Stimulated activated CD4-positive, alpha-beta T cell treated with anti-CD3 and anti-CD28 coated beads, Interleukin-1b, Interleukin-23, amount 100 ng/mL, for 1 hour (primary cell): ENCODE measurements around the gene RTL10.
"Not testable (repeated sequence)": the region's sequence is repeated elsewhere in the genome, so short reads cannot be mapped to it uniquely, and the experiment has no call there.

ENCODE experiments used
- DNase-seq, 2 donors: peaks; one replicate each; pipeline ENCODE4 v3.0.0-alpha.2; 2020; ENCODE audit warnings: low read depth in 2 of 2

Gene RTL10

DNA sequence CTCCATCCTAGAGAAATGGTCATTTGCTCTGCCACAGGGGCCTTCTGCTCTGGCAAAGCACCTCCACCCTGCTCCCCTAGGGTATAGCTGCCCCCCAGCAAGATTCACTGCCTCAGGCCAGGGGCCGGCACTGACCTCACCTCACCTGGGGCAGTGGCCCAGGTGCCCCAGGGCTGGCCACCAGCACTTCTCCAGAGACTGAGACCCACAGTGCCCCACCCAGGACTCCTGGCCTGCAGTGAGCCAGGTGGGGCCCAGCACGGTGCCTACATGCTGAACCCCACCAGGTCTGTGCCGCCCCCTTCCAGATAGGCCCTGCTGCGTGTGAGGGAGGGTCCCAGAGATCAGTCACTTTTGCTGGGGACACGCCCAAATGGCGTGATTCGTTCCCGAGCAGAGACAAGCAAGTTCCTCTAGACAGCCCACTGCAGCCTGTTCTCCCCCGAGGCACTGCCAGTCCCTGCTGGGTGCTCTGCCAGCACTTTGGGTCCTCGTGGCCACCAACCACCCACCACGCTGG lies 10.8 kb downstream of the RTL10 start:
- no peak for DNase-seq

- no peak for DNase-seq
Measured at GRCh38 chr22:19843107-19843856, 11.4 kb downstream of the RTL10 start.

- DNase-seq = no peak
Measured at GRCh38 chr22:19842393-19843106, 12.1 kb downstream of the RTL10 start.

- no peak for DNase-seq
Measured at GRCh38 chr22:19841641-19842392, 12.9 kb downstream of the RTL10 start.

GRCh38 chr22:19840955-19841640 lies 13.6 kb downstream of the RTL10 start:
- no peak for DNase-seq

- DNase-seq = no peak
Measured at GRCh38 chr22:19840059-19840458, 14.6 kb downstream of the RTL10 start.

- no peak for DNase-seq
Measured at GRCh38 chr22:19837915-19838314, 16.8 kb downstream of the RTL10 start.

GRCh38 chr22:19836512-19836911 lies 18.2 kb downstream of the RTL10 start:
- DNase-seq = no peak

DNA sequence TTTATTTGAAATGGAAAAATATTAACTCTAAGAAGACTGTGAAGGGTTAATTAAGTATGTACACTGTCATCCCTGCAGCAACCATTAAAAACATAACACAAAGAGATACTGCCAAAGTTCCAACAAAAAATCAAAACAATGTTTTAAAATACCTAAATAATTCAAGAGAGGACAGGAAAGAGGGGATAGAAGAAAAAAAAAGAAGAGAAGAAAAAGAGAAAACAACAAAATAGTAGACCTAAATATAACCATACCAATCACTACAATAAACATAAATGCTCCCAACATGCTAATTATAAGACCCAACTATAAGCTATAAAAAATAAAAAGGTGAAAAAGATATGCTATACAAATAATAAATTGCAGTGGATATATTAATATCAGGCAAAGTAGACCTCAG lies 20.1 kb downstream of the RTL10 start:
- DNase-seq = no peak

GRCh38 chr22:19833327-19833726 lies 21.3 kb downstream of the RTL10 start:
- not testable (repeated sequence) for DNase-seq

DNA sequence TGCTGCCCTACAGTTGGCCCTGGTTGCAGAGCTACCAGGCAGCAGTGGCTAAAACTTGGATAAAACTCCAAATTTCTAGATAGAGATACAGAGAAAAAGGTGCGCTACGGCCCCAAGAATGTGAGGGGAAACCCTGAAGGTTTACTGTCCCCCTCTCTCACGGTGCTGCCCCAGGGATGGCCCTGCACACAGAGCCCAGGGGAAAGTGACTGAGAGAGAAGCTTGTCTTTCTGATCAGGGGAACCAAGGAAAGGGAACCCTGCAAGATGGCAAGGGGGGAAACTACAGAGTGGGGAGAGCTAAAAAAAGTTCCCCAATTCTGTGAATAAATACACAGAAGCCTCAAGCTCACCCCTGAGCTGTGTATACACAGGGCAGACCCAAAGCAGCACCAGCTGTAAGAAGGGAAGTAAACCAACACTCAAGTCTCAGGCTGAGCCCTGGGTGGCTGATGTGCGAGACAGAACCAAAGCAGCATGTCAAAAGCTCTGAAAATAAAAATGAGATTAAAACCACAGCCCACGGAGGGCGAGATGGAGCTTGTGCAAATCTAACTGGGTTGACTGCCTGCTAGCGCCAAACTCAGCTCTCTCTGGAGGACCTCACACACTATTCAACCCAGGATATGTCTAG lies 22.1 kb downstream of the RTL10 start:
- DNase-seq = no peak

DNA sequence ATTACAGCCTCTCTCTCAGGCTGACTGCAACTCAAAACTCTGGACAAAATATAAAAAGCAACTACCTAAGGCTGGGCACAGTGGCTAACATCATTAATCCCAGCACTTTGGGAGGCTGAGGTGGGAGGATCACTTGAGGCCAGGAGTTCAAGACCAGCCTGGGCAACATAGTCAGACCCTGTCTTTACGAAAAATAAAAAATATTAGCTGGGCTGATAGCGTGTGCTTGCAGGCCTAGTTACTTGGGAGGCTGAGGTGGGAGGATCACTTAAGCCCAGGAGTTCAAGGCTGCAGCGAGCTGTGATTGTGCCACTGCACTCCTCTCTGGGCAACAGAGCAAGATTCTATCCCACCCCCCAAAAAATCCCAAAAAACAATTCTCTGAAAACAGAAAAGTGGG lies 22.7 kb downstream of the RTL10 start:
- not testable (repeated sequence) for DNase-seq

DNA sequence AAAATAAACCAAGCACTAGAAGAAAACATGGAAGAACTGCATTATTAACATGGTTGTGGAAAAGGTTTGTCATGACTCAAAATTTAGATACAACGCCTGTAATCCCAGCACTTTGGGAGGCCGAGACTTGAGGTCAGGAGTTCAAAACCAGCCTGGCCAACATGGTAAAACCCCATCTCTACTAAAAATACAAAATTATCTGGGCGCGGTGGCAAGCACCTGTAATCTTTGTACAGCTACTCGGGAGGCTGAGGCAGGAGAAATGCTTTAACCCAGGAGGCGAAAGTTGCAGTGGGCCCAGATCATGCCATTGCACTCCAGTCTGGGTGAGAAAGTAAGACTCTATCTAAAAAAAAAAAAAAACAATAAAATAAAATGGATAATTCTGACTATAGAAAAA lies 23.7 kb downstream of the RTL10 start:
- no peak for DNase-seq

DNA sequence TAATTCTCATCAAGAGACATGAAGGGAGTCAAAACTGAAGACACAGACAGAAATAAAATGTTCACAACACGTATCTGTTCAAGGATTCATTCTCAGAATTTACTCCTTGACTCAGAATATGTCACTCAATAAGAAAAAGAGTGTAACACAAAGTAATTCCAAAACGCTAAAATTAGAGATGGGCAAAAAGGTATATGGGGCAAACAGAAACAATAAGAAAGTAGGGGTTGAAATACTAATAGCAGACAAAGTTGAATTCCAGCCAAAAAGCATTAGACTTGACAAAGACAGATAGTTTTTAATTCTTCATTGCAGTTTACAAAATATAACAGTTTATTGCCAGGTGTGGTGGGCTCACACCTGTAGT lies 26.7 kb downstream of the RTL10 start:
- no peak for DNase-seq

- DNase-seq = no peak
Measured at GRCh38 chr22:19827341-19828034, 27.2 kb downstream of the RTL10 start.

GRCh38 chr22:19826619-19826950 lies 28.1 kb downstream of the RTL10 start:
- DNase-seq = no peak

DNA sequence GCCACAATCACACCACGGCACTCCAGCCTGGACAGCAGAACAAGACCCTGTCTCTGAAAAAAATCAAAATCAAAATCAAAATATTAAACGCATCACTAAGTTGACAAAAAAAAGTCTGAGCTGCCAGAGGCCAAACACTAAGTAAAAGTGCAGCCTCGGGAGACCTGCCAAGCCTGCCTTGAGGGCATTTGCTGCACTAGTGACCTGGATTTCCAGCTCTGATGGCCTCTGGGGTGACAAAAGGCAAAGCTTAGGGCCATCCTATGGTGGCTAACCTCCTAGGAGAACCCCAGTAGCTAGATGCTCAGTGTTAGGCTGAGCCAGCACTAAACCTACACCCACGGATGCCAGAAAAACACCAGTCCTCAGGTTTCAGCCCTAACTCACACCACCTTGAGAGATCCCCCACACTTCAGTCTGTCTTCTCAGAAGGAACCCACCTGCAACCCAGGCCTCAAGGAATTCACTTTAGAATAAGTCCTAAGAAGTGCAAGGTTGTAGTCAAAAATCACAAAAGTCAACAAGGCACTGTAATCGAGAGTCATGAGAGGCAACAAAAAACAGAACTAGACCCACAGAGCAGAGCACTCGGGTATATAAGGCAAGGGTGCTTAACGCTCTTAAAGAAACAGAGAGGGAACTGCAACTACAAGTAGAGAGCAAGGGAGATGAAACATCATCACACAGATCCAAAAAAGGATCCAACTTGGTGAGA lies 28.6 kb downstream of the RTL10 start:
- no peak for DNase-seq

DNA sequence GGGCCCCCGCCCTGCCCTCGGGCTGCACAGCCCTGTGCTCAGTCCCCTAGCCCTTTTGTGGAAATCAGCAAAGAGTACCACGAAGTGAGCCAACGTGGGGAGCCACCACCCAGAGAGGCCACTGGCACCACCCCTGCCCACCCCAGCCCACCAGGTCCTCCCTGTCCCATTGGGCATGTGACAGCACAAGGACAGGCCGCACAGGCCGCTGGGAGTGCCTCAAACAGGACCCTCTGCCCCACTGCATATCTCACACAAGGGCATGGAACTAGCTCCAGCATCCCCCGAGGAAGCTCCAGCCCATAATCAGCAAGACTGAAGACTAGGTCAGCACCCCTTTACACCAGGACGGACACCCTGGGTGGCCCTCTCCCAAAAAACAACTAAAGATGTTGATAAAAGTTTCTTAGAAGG lies 29.7 kb downstream of the RTL10 start:
- DNase-seq = no peak

DNA sequence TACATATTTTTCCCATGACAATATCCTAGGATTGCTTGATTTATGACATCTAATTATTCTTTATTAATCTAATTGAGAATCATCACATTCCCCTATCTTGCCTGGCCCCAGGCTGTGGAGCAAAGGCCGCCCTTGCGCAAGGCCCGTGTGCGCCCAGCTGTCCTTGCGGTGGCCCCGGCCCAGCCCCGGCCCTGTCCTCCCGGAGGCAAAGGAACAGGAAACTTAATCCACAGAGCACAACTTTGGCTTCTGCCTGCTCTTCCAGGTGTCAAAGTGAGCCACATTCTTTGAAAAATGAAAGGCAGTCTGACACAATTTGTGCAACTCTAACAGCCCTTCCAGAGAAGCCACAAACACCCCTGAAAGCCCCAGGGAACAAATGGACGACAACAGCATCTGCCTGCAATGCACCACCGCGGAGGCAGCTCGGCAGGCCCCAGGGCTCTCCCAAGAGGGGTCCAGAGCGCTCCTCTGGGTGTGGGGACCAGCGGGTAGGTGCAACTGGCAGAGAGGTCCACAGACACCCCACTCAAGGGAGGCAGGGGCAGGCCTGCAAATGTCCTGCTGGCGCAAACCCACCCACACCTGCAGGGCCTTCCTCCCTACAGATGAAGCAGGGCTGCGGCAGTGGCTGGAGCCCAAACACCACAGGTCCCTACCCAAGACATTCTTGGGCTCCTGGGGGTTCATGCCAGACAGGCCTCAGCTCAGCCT lies 30.3 kb downstream of the RTL10 start:
- DNase-seq = no peak

- no peak for DNase-seq
Measured at GRCh38 chr22:19823902-19824211, 30.8 kb downstream of the RTL10 start.
